ENCODE measurements around the gene CSNK1D.

Gene CSNK1D

DNA sequence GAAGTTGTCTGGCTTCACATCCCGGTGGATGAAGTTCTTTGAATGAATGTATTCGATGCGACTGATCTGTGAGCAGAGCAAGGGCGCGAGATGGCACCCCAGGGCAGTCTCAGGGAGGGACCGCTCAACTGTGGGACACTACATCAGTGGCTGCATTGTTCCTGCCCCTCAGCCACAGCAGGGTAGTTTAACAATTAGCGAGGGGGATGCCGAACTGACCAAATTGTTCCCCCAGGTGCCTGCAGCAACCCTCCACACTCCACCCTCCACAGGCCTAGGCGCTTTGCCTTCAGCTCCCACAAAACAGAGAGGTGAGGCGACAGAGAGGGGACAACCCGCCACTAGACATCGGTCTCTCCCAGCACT is 20.3 kb downstream of the CSNK1D start:
- Histone ChIP-seq H2AFZ (ENCODE audit: low read depth, low read length) (no peak overlapping the region), H3K36me3 (ENCODE audit: insufficient read depth, low read length) (peaks cover 81% of the 10 kb centered on the region), H3K4me3 (ENCODE audit: low read length) (no peak overlapping the region), H3K27me3 (ENCODE audit: insufficient read depth, low read length) (no peaks in the 10 kb centered on the region), H3K9me3 (ENCODE audit: low read length) (no peaks in the 10 kb centered on the region), H3K4me1 (ENCODE audit: insufficient read depth, low read length) (no peaks in the 10 kb centered on the region)

DNA sequence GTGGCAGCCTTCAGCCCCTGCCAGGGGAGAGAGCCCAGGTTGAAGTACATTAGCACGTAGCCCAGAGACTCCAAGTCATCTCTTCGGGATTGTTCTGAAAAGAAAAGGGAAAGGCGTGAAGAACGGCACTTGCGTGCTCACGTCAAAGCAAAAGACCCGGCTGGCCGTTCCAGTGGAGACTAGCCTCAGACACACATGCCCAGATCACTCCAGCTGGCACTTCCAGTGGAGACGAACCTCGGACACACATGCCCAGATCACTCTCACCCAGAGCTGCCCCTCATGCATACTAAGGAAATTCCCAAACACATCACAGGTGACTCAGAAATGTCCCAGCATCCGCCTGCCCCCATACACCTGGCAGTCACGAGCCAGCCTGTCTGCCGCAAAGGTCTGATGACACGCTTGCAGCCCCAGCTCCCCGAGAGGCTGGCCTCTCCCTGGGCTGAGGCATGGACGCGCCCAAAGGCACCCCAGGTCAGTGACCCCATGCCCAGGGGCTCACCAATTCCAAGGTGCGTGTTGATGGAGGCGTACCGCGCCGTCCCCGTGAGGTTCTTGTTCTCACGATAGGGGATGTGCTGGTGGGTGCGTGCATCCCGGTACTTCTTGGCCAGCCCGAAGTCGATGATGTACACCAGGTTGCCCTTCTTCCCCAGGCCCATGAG is 20.9 kb downstream of the CSNK1D start:
- H3K4me3 ChIP-seq (ENCODE audit: low read length), result no peak overlapping the region
- no peaks in the 10 kb centered on the region for H3K4me1 ChIP-seq (ENCODE audit: insufficient read depth, low read length)
- H3K36me3 ChIP-seq (ENCODE audit: insufficient read depth, low read length), result peaks cover 83% of the 10 kb centered on the region
- no peak overlapping the region for H2AFZ ChIP-seq (ENCODE audit: low read depth, low read length)
- no peaks in the 10 kb centered on the region for H3K27me3 ChIP-seq (ENCODE audit: insufficient read depth, low read length)
- H3K9me3 ChIP-seq (ENCODE audit: low read length), result no peaks in the 10 kb centered on the region

- no peaks in the 10 kb centered on the region for H3K9me3 ChIP-seq (ENCODE audit: low read length)
- H3K27me3 ChIP-seq (ENCODE audit: insufficient read depth, low read length), result no peaks in the 10 kb centered on the region
- no peak overlapping the region for H2AFZ ChIP-seq (ENCODE audit: low read depth, low read length)
- peaks cover 84% of the 10 kb centered on the region for H3K36me3 ChIP-seq (ENCODE audit: insufficient read depth, low read length)
- H3K4me3 ChIP-seq (ENCODE audit: low read length), result no peak overlapping the region
- no peaks in the 10 kb centered on the region for H3K4me1 ChIP-seq (ENCODE audit: insufficient read depth, low read length)
These were observed 22.5 kb downstream of the CSNK1D start for GRCh38 chr17:82250868-82251500.

- H3K36me3 ChIP-seq (ENCODE audit: insufficient read depth, low read length), result peaks cover 84% of the 10 kb centered on the region
- H3K27me3 ChIP-seq (ENCODE audit: insufficient read depth, low read length), result no peaks in the 10 kb centered on the region
- H3K4me3 ChIP-seq (ENCODE audit: low read length), result no peak overlapping the region
These were observed 23.5 kb downstream of the CSNK1D start for GRCh38 chr17:82249896-82250581.

GRCh38 chr17:82248815-82249674 is 24.5 kb downstream of the CSNK1D start:
- peaks cover 92% of the 10 kb centered on the region for H3K36me3 ChIP-seq (ENCODE audit: insufficient read depth, low read length)

More at GRCh38 chr17:82249896-82250581, 23.5 kb downstream of the CSNK1D start:
- no peaks in the 10 kb centered on the region for H3K9me3 ChIP-seq (ENCODE audit: low read length)
- no peaks in the 10 kb centered on the region for H3K4me1 ChIP-seq (ENCODE audit: insufficient read depth, low read length)
- H2AFZ ChIP-seq (ENCODE audit: low read depth, low read length), result no peak overlapping the region

GRCh38 chr17:82247856-82248671 is 25.4 kb downstream of the CSNK1D start:
- no peaks in the 10 kb centered on the region for H3K4me1 ChIP-seq (ENCODE audit: insufficient read depth, low read length)
- H3K27me3 ChIP-seq (ENCODE audit: insufficient read depth, low read length), result no peaks in the 10 kb centered on the region
- no peak overlapping the region for H3K4me3 ChIP-seq (ENCODE audit: low read length)
- H3K9me3 ChIP-seq (ENCODE audit: low read length), result no peaks in the 10 kb centered on the region
- peaks cover 98% of the 10 kb centered on the region for H3K36me3 ChIP-seq (ENCODE audit: insufficient read depth, low read length)
- no peak overlapping the region for H2AFZ ChIP-seq (ENCODE audit: low read depth, low read length)

More at GRCh38 chr17:82248815-82249674, 24.5 kb downstream of the CSNK1D start:
- Histone ChIP-seq H3K4me1 (ENCODE audit: insufficient read depth, low read length) (no peaks in the 10 kb centered on the region), H2AFZ (ENCODE audit: low read depth, low read length) (no peak overlapping the region), H3K9me3 (ENCODE audit: low read length) (no peaks in the 10 kb centered on the region), H3K27me3 (ENCODE audit: insufficient read depth, low read length) (no peaks in the 10 kb centered on the region), H3K4me3 (ENCODE audit: low read length) (no peak overlapping the region)

DNA sequence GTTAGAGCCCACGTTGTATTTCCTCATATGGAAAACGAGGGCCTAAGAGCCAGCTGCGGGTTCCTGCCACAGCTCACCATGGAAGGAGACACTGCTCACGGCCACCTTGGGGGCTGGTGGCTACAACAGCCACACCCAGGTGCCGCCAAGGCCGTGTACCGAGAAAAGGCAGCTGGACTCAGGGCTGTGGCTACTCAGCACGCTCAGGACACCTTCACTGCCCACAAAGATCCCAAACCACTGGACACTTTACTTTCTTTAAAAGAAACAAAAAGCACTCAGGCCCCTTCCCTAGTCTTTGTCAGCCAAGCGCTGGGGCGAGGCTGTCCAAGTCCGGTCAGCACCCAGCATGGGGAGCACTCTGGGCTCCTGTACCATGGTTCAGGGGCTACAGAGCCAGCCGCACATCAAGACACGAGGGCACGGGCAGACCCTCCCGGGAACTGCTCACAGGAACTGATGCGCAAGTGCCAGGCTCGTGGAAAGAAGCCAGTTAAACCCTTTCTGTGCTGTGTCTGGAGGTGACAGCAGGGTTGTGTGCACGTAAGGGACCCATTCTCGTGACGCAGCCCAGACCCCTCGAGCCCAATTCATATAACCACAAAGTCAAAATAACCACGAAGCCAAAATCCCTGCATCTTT is 26.2 kb downstream of the CSNK1D start:
- H3K9me3 ChIP-seq (ENCODE audit: low read length), result no peaks in the 10 kb centered on the region
- H3K27me3 ChIP-seq (ENCODE audit: insufficient read depth, low read length), result no peaks in the 10 kb centered on the region
- no peak overlapping the region for H2AFZ ChIP-seq (ENCODE audit: low read depth, low read length)
- H3K4me1 ChIP-seq (ENCODE audit: insufficient read depth, low read length), result no peaks in the 10 kb centered on the region
- H3K4me3 ChIP-seq (ENCODE audit: low read length), result no peak overlapping the region
- H3K36me3 ChIP-seq (ENCODE audit: insufficient read depth, low read length), result peaks cover 97% of the 10 kb centered on the region

GRCh38 chr17:82246365-82247181 is 26.9 kb downstream of the CSNK1D start:
- Histone ChIP-seq H3K27me3 (ENCODE audit: insufficient read depth, low read length) (no peaks in the 10 kb centered on the region), H3K36me3 (ENCODE audit: insufficient read depth, low read length) (peaks cover 96% of the 10 kb centered on the region), H3K4me3 (ENCODE audit: low read length) (no peak overlapping the region), H3K4me1 (ENCODE audit: insufficient read depth, low read length) (no peaks in the 10 kb centered on the region), H2AFZ (ENCODE audit: low read depth, low read length) (no peak overlapping the region), H3K9me3 (ENCODE audit: low read length) (no peaks in the 10 kb centered on the region)

DNA sequence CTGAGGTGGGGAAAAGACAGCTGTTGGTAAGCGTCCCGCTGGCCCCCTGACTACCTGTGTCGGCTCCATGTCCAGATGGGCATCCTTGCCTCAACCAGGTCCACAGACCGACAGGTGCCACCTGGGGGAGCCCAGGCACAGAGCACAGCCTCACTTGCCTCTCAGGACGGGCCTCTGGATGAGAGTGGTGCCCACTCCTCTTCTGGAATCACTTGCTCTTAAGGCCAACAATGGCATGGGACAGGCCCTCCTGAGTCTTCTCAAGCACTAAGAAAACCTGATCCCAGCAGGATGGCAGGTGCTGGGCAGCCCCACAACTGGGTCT is 27.5 kb downstream of the CSNK1D start:
- H3K4me1 ChIP-seq (ENCODE audit: insufficient read depth, low read length), result no peaks in the 10 kb centered on the region
- H3K9me3 ChIP-seq (ENCODE audit: low read length), result no peaks in the 10 kb centered on the region
- no peak overlapping the region for H3K4me3 ChIP-seq (ENCODE audit: low read length)
- H3K36me3 ChIP-seq (ENCODE audit: insufficient read depth, low read length), result peaks cover 94% of the 10 kb centered on the region
- no peaks in the 10 kb centered on the region for H3K27me3 ChIP-seq (ENCODE audit: insufficient read depth, low read length)
- H2AFZ ChIP-seq (ENCODE audit: low read depth, low read length), result no peak overlapping the region

DNA sequence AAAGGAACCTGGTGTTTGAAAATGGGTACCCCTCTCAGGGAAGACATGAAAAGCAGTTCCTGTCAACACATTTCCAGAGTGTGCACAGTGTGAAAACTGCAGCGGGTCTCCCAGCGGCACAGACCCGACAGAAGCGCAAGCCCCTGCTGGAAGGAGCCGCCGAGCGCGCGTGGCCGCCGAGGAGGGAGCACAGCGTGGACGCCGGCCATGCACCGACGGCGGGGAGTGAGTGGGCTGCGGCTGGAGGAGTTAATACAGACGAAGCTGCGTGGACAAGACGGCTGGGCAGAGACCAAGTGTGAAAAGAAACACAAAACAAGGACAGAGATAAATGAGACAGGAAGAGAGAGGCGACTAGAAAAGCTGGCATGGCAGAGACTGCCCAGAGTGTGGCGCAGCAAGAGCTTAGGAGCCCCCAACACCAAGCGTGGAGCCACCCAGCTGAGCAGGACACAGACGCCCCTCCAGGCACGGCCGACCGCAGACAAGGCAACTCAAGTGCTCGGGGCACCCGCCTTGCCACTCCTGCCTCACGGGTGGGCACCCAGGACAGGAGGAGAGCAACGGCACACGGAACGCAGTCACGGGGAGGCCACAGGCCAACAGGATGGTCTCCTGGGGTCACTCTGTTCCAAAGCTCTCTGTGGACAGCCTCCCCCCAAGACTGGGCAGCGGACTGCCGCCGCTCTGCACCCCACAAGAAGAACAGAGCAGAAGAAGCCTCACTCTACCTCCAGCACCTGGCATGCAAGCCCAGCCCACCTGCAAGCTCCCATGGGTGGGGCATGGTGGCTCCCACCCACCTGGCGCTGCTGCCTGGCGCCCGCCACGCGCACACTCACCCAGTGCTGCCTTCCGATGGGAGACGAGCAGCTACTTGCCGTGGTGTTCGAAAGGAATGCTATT is 28.1 kb downstream of the CSNK1D start:
- Histone ChIP-seq H3K4me1 (ENCODE audit: insufficient read depth, low read length) (no peaks in the 10 kb centered on the region), H3K36me3 (ENCODE audit: insufficient read depth, low read length) (peaks cover 88% of the 10 kb centered on the region), H2AFZ (ENCODE audit: low read depth, low read length) (no peak overlapping the region), H3K4me3 (ENCODE audit: low read length) (no peak overlapping the region), H3K27me3 (ENCODE audit: insufficient read depth, low read length) (no peaks in the 10 kb centered on the region), H3K9me3 (ENCODE audit: low read length) (no peaks in the 10 kb centered on the region)

Data from neuron (in vitro differentiated cells).